Activated CD4-positive, alpha-beta T cell treated with anti-CD3 and anti-CD28 coated beads for 48 hours (primary cell): ENCODE measurements around the gene FAS.
A peak's percentile ranks its signal among the peaks of the same experiment; 100 is the strongest.

Experiments used
- DNase-seq: peaks from one replicate; pipeline ENCODE4 v3.0.0-alpha.2; 2020

Gene FAS

GRCh38 chr10:89043052-89043451, 52.5 kb downstream of the FAS start:
- DNase-seq: no peak

DNA sequence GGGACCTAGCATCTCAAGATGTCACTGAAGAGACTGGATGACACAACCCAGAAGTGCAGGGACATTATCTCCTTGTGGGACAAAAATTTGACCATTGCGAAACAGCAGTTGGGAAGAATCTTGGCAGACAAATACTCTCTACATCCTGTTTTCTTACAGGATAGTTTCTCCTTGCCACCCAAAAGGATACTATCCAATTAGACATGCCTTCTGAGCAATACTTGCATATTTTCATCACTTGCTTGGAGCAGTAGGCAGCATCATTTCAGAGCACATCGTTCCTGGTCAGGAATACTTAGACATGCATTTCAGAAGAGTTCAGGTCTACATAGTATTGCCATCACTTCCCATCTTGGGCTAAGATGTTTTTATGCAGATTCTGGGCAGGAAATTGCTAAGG, 56.8 kb downstream of the FAS start:
- DNase-seq: no peak

DNA sequence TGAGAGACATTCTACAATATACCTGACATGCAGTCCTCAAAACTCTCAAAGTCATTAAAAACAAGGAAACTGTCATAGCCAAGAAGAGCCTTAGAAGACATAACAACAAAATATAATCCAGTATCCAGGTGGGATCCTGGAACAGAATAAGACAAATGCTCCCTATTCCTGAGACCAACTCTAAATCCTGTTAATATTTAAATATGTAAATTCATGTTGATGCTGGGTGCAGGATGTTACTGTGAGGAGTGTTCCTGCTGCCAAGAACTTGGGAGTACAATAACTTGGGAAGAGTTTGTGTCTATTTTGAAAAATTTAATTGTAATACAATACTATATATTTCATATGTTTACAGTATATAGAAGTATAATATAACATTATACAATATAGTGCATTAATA, 61.0 kb downstream of the FAS start:
- DNase-seq: no peak

DNA sequence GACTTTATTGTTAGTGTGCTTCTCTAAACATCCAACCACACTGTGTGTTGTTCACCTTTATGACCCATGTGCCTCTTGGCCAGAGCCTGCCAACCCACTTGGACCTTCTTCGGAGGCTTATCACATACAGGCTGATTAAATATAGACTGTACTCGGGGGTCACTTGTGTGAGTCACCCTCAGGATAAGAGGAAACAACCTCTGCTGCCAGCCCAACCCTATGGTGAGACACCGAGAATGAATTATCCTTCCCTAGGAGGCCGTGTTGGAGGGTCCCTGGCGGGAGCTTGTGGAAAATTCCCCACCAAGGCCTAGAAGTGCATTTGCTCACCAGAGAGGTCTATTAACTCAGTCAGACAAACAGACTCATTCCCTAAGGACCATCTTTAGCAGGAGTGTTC, 63.0 kb downstream of the FAS start:
- no peak for DNase-seq

DNA sequence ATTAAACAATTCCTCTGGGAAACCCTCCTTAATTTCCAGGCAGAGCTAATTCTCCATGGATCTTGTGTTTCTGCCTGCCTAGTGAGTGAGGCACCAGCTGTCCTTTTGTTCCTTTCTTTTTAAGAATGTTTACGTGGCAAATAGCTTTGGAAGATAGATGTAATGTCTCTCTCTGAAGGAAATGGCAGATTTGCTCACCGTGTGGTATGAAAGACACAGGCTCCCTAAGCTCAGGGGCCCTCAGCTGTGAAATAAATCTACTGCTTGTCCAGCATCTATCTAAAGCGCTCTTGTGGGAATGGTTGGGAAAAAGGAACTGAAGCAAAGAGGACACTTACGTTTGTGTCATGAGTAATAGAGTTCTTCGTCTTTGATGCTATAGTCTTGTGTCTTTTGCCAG, 64.6 kb downstream of the FAS start:
- no peak for DNase-seq

GRCh38 chr10:89062861-89063260, 72.3 kb downstream of the FAS start:
- DNase-seq: peak; percentile 33

DNA sequence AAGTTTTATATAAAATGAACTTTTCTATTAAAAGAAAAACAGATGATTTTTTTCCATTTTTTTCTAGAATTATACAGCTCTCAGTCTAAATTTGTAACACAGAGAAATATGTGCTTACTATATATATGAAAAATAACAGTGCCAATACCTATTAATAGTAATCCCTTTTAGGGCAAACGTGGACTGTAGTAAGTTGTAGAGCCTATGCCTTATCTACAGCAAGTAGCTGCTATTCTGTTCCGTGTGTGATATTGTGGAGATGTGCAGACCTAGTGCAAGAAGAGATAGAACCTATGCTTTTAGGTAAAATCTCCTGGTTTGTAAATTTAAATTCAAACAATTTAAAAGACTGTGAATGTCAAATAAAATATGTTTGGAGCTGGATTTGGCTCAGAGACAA, 72.9 kb downstream of the FAS start:
- DNase-seq: no peak

DNA sequence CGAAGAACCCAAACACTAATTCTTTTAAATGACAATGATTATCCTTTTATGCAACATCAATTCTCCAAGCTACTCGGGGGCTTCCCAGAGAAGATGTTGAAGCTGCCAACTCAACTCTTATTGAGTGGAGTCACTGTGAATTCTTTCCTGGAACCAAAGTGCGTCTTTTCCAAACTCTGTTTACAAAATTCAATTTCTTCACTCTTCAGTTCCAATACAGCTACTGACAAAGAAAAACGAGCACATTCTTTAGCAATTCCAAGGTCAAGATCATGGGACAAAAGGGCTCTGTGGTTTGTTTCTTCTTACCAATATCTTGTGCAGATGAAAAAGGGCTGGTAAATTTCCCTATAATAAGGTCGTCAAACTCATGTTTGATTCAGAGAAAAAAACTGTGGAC, 74.2 kb downstream of the FAS start:
- DNase-seq: no peak
